Measurements from ENCODE around the gene HIRA.

DNA sequence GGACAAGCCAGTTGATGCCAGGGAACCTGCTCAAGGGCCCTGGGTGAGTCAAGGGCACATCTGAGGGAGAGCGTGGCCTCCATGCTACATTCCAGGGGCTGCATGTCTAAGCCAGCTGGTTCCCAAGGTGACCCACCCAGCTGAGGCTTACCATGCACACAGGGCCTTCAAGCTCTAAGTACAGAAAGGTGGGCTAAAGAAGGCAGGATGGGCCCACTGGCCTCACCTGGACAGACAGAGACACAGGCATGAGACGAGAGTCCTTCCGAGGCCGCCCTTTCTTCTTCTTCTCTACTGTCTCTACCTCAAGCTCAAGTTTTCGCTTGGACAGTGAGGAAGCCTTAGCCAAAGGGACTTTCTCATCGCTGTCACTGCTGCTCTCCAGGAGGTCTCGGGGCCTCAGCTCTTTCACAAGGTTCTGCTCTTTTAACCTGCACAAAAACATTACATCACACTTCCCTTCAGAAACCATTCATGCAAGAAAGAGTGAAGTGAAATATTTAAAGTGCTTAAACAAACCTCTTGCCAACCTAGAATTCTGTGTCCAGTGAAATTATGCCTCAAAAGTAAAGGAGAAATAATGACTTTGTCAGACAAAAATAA lies 69.9 kb downstream of the HIRA start:
- TF ChIP-seq, protein P1, sequence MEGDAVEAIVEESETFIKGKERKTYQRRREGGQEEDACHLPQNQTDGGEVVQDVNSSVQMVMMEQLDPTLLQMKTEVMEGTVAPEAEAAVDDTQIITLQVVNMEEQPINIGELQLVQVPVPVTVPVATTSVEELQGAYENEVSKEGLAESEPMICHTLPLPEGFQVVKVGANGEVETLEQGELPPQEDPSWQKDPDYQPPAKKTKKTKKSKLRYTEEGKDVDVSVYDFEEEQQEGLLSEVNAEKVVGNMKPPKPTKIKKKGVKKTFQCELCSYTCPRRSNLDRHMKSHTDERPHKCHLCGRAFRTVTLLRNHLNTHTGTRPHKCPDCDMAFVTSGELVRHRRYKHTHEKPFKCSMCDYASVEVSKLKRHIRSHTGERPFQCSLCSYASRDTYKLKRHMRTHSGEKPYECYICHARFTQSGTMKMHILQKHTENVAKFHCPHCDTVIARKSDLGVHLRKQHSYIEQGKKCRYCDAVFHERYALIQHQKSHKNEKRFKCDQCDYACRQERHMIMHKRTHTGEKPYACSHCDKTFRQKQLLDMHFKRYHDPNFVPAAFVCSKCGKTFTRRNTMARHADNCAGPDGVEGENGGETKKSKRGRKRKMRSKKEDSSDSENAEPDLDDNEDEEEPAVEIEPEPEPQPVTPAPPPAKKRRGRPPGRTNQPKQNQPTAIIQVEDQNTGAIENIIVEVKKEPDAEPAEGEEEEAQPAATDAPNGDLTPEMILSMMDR (IDR thresholded peaks at IDR 0.05; ENCODE audit: insufficient read depth, low read length, poor library complexity, severe bottlenecking): no peak
- TF ChIP-seq EZH2phosphoT487 (conservative IDR thresholded peaks at IDR 0.05; ENCODE audit: low read length): no peak
